Stimulated activated CD4-positive, alpha-beta T cell treated with anti-CD3 and anti-CD28 coated beads, Interleukin-1b, Interleukin-23, amount 100 ng/mL, for 4 hours (primary cell): ENCODE results near the gene TYW1.
"Not testable (repeated sequence)": the region's sequence is repeated elsewhere in the genome, so short reads cannot be mapped to it uniquely, and the experiment has no call there.

Source experiments
- DNase-seq, 2 donors: peaks; one replicate each; pipeline ENCODE4 v3.0.0-alpha.2; 2020; ENCODE audit warnings: low read depth in 2 of 2

TYW1 gene

GRCh38 chr7:67130766-67131165 lies 134.1 kb downstream of the TYW1 start:
- not testable (repeated sequence) for DNase-seq

- DNase-seq, result not testable (repeated sequence)
These were observed 138.3 kb downstream of the TYW1 start for GRCh38 chr7:67134912-67135311.

GRCh38 chr7:67135617-67136486 lies 139.2 kb downstream of the TYW1 start:
- DNase-seq, result not testable (repeated sequence)

GRCh38 chr7:67137489-67137888 lies 140.9 kb downstream of the TYW1 start:
- DNase-seq, result not testable (repeated sequence)

GRCh38 chr7:67139876-67140275 lies 143.2 kb downstream of the TYW1 start:
- DNase-seq, result not testable (repeated sequence)

- not testable (repeated sequence) for DNase-seq
These were observed 144.4 kb downstream of the TYW1 start for GRCh38 chr7:67141001-67141400.

- not testable (repeated sequence) for DNase-seq
These were observed 146.6 kb downstream of the TYW1 start for GRCh38 chr7:67143091-67143786.

GRCh38 chr7:67145581-67146193 lies 149.1 kb downstream of the TYW1 start:
- DNase-seq, result not testable (repeated sequence)

GRCh38 chr7:67149131-67149530 lies 152.5 kb downstream of the TYW1 start:
- not testable (repeated sequence) for DNase-seq

- DNase-seq, result not testable (repeated sequence)
These were observed 157.7 kb downstream of the TYW1 start for GRCh38 chr7:67154374-67154773.

- DNase-seq, result not testable (repeated sequence)
These were observed 159.4 kb downstream of the TYW1 start for GRCh38 chr7:67156064-67156463.

- DNase-seq, result not testable (repeated sequence)
These were observed 166.7 kb downstream of the TYW1 start for GRCh38 chr7:67163285-67163684.

GRCh38 chr7:67171151-67171550 lies 174.5 kb downstream of the TYW1 start:
- DNase-seq, result not testable (repeated sequence)

GRCh38 chr7:67176730-67177129 lies 180.1 kb downstream of the TYW1 start:
- DNase-seq, result not testable (repeated sequence)

- not testable (repeated sequence) for DNase-seq
These were observed 182.5 kb downstream of the TYW1 start for GRCh38 chr7:67178915-67179688.

GRCh38 chr7:67182956-67183750 lies 186.5 kb downstream of the TYW1 start:
- DNase-seq, result not testable (repeated sequence)

- DNase-seq, result not testable (repeated sequence)
These were observed 188.5 kb downstream of the TYW1 start for GRCh38 chr7:67184912-67185659.

- not testable (repeated sequence) for DNase-seq
These were observed 189.1 kb downstream of the TYW1 start for GRCh38 chr7:67185660-67186129.

- DNase-seq, result not testable (repeated sequence)
These were observed 192.5 kb downstream of the TYW1 start for GRCh38 chr7:67189160-67189559.
